ENCODE results near the gene GDF10. TPM values are rescaled to one million over a fixed set of nuclear protein-coding genes. Genes with fewer than 3 reads are reported as not detected.

Gene GDF10
- total RNA-seq, 1 experiment from 2014 or later = 0.20 TPM

GRCh38 chr10:47257396-47258120 lies 42.4 kb upstream of the GDF10 start:
- Histone ChIP-seq H2AFZ (ENCODE audit: low read length) (no peak overlapping the region), H3K27me3 (ENCODE audit: insufficient read depth, low read length) (no peaks in the 10 kb centered on the region), H3K4ac (ENCODE audit: low read depth, low read length) (no peak overlapping the region), H3K79me2 (ENCODE audit: insufficient read depth, low read length) (no peaks in the 10 kb centered on the region), H3K27ac (ENCODE audit: insufficient read length, low read depth, low read length) (no peak overlapping the region), H2BK120ac (ENCODE audit: low read depth, low read length, poor library complexity, severe bottlenecking) (no peak overlapping the region), H3K23ac (ENCODE audit: insufficient read length, low read depth, low read length) (no peak overlapping the region), H4K91ac (ENCODE audit: insufficient read length, low read depth, low read length) (no peak overlapping the region), H3K9me3 (ENCODE audit: control insufficient read depth, low read depth, low read length) (no peaks in the 10 kb centered on the region), H4K20me1 (ENCODE audit: control insufficient read depth, insufficient read depth, insufficient read length) (no peaks in the 10 kb centered on the region), H2AK5ac (ENCODE audit: insufficient read length, low read length) (no peak overlapping the region), H2BK20ac (ENCODE audit: low read depth, low read length, poor library complexity, severe bottlenecking) (no peak overlapping the region), H3K18ac (ENCODE audit: insufficient read length, low read depth, low read length) (no peak overlapping the region), H2BK12ac (ENCODE audit: insufficient read length, low read depth, low read length) (no peak overlapping the region), H4K8ac (replicated peaks; ENCODE audit: insufficient read length, low read depth, low read length) (no peak overlapping the region), H3K14ac (ENCODE audit: insufficient read depth, low read length) (no peak overlapping the region), H4K5ac (ENCODE audit: insufficient read length, low read depth, low read length) (no peak overlapping the region), H3K9ac (ENCODE audit: extremely low read depth, insufficient read length, low read length) (no peak overlapping the region), H3T11ph (ENCODE audit: low read length) (no peak overlapping the region), H3K4me2 (ENCODE audit: insufficient read depth, insufficient read length, low read length) (no peak overlapping the region), H3K79me1 (ENCODE audit: insufficient read depth, low read depth, low read length, poor library complexity, severe bottlenecking) (no peaks in the 10 kb centered on the region), H3K56ac (ENCODE audit: insufficient read length, low read depth, low read length) (no peak overlapping the region), H3K23me2 (ENCODE audit: insufficient read length, low read depth, low read length, poor library complexity, severe bottlenecking) (no peaks in the 10 kb centered on the region), H2BK5ac (ENCODE audit: insufficient read length, low read length) (no peak overlapping the region), H2BK15ac (ENCODE audit: low read depth, low read length) (no peak overlapping the region), H3K4me1 (ENCODE audit: insufficient read depth, low read length) (no peaks in the 10 kb centered on the region)
- no peaks in the 10 kb centered on the region; a peak in 2 of 5 replicates for H3K9me3 Mint-ChIP-seq
- 0 out of 4 replicates have a peak, but pooled peaks cover 0 to 6% of the 10 kb centered on the region in 2 experiments for H3K4me1 Mint-ChIP-seq
- no peak overlapping the region for H3K27ac Mint-ChIP-seq
- WGBS (ENCODE audit: extremely low coverage, insufficient read length, low lambda C conversion rate) = no CpG with 5 or more reads among the region's 4 CpGs
- H3K36me3 Mint-ChIP-seq (ENCODE audit: insufficient read depth in 1 of 3, low read depth in 3 of 3) = no peaks in the 10 kb centered on the region
- peaks cover 2% of the 10 kb centered on the region; the same call in 1 of the 2 replicates for H3K27me3 Mint-ChIP-seq (ENCODE audit: low read depth)
- no peak for DNase-seq
- H3K4me3 Mint-ChIP-seq = no peak overlapping the region
- no peak for TF ChIP-seq CTCF (conservative IDR thresholded peaks at IDR 0.05)
